Spleen (tissue), 7 donors: ENCODE results near the gene POU6F1.

Experiments
- POLR2A ChIP-seq, 3 donors: fragments of 450-650 bp; IDR thresholded peaks; one replicate each; pipeline ENCODE4 v1.5.1; 2017; ENCODE audit warnings: antibody characterized with exemption in 3 of 3, mild to moderate bottlenecking in 1 of 3
- POLR2AphosphoS5 ChIP-seq, 3 donors: sonication (generic); formaldehyde crosslinking; IDR thresholded peaks; one replicate each; pipeline ENCODE4 v1.5.1; 2017; ENCODE audit warnings: antibody characterized with exemption in 3 of 3
- TF ChIP-seq, protein P1 (sequence below), 11 experiments: fragments of 200-600 bp in 7 of 11; fragments of 450-650 bp in 4 of 11; sonication (generic) in 4 of 11; IDR thresholded peaks in 8 of 11; conservative IDR thresholded peaks in 3 of 11; 1 replicate in 7 of 11; 2 replicates in 4 of 11; pipeline versions ENCODE4 v1.4.0 to v1.8.0; 2016 to 2021; ENCODE audit warnings: antibody characterized with exemption in 11 of 11, inconsistent platforms in 4 of 11, mild to moderate bottlenecking in 1 of 11
- donor health status: DM: no; HTN: no; CAD: no; lungs with moderate emphysema.
- donor health status: DM: no; HTN: no; CAD: no.
- donor health status: DM: no; HTN: no; CAD: no.

DNA sequence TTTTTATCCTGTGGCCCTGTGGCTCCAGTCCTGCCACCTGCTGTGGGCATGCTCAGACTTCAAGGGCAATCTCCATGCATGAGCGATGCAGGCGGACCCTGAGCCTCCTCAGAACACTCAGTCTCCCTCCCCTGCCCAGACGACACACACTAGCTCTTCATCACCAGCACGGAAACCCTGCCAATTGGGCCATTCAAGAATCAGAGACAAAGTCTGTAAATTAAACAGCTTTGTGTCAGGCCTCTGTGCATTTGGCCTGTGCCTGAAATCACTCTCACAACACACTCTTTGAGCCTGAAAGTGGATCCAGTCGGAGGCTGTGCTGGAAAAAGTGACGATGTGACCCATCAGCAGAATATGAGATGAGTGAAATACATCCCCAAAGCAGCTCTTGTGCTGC lies 12.5 kb downstream of the POU6F1 start:
- TF ChIP-seq POLR2AphosphoS5 (IDR thresholded peaks at IDR 0.05) (no peak), POLR2A (IDR thresholded peaks at IDR 0.05) (no peak)
- TF ChIP-seq, protein P1, sequence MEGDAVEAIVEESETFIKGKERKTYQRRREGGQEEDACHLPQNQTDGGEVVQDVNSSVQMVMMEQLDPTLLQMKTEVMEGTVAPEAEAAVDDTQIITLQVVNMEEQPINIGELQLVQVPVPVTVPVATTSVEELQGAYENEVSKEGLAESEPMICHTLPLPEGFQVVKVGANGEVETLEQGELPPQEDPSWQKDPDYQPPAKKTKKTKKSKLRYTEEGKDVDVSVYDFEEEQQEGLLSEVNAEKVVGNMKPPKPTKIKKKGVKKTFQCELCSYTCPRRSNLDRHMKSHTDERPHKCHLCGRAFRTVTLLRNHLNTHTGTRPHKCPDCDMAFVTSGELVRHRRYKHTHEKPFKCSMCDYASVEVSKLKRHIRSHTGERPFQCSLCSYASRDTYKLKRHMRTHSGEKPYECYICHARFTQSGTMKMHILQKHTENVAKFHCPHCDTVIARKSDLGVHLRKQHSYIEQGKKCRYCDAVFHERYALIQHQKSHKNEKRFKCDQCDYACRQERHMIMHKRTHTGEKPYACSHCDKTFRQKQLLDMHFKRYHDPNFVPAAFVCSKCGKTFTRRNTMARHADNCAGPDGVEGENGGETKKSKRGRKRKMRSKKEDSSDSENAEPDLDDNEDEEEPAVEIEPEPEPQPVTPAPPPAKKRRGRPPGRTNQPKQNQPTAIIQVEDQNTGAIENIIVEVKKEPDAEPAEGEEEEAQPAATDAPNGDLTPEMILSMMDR (IDR thresholded peaks at IDR 0.05 in 8 of 11, conservative IDR thresholded peaks at IDR 0.05 in 3 of 11), result no peak
